Measurements from ENCODE around the gene CFI.

CFI gene

DNA sequence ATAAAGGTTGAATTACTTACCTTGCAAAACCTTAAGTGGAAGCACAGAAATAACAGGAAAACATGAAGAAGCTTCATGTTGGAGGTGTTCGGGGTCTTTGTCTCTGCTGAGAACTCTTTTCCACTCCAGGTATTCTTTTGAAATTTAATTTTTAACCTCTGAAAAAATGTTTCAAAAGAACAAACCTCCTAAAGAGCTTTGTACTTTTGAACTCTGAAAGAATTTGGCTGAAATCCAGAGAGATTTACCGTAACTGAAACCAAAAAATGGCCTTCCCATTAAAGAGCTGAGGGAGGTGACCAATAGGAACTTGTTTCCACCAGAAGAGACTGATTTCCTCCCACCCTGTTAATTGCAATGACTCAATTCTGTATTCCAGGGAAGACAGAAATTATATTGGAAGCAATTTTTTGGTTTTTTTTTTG lies at the start of gene CFI:
TSS of gene CFI (minus strand) at position 105 of the 425 bp plus-strand sequence. CDS start at position 77, 28 bp downstream.
- DNase-seq (ENCODE audit: low read depth) = no peak

DNA sequence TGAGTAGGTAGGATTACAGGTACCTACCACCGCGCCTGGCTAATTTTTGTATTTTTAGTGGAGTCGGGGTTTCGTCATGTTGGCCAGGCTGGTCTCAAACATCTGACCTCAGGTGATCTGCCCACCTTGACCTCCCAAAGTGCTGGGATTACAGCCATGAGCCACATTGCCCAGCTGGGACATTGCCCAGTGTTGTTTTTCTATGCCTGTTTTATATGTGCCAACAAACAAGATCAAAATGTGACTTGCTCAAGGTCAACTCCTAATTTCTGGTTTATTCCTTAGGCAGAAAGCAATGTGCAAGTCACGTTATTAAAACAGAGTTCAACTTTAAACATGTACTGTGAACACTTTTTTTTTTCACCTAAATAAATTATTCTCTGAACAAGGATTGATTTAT lies 48.8 kb upstream of the CFI start:
- no peak for DNase-seq (ENCODE audit: low read depth)

DNA sequence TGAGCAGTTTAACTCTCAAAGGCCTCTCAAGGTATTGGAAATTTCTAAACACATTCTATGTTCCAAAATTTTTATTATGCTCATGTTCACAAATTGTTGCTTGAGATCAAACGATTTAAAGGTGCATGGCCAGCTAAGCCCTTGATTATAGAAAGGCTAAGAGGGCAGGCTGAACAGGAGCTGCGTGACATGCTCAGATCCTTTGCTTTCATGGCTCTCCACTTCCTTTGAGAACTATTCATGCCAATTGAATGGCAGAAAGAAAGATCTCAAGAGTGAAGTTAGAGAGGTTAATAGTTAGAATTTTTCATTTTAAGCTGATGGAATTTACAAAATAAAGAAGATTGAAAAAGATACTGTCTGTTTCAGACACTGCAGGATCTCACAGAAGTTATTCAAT lies 46.7 kb upstream of the CFI start:
- DNase-seq (ENCODE audit: low read depth) = no peak

DNA sequence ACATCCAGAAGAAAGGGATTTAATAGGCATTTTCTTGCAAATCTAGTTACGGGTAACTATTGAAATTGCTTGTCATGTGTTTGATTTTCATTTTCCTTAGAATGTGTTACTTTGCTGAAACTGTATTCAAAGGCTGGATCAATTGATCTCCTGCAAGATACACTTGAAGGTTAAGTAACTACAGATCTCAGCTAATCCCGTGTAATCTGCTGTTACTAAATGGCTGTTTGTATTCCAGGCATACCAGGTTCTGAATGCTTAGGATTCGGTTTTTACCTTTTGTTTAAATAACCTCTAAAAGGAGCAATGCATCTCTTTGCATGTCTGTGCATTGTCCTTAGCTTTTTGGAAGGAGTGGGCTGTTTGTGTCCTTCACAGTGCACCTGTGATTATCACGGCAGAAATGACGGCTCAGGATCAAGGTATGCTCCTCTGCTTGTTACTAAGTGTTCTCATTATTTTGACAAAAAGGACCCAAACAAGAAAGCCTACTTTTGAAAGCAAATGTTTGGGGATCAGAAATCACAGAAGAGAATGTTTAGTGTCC lies 46.2 kb upstream of the CFI start, which contains the start of gene LRIT3:
TSS of gene LRIT3 (plus strand) at position 212 of the 547 bp plus-strand sequence. CDS start at position 307, 95 bp downstream.
- DNase-seq (ENCODE audit: low read depth) = no peak

DNA sequence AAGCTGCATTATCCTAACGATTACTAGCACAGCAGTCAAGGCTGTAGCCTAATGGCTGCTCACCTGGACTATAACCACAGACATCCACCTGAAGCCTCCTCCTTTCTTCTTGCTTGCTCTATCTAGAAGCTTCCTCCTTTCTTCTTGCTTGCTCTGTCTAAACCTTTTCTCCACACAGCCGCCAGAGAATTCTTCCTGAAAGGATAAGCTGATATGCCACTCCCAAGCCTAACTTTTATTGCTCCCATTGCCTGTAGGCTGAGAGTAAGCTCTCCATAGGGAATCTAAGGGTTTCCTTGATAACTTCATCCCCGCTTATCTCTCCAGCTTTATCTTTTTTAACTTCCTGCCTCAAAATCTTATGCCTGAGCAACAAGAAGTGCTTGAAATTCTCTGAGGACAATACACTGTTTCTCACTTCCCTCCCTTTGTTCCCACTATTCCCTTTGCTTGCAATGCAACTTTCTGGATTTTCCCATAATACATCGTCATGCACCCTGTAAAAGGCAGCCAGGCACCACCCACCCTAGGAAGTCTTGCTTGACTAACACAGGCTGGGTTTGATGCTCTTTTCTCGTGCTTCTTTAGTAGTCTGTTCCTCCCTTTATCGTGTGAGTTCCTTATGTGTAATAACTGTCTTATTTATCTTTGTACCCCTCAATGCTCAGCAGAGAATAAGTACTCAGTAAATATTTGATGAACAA lies 44.7 kb upstream of the CFI start:
- DNase-seq (ENCODE audit: low read depth) = no peak

DNA sequence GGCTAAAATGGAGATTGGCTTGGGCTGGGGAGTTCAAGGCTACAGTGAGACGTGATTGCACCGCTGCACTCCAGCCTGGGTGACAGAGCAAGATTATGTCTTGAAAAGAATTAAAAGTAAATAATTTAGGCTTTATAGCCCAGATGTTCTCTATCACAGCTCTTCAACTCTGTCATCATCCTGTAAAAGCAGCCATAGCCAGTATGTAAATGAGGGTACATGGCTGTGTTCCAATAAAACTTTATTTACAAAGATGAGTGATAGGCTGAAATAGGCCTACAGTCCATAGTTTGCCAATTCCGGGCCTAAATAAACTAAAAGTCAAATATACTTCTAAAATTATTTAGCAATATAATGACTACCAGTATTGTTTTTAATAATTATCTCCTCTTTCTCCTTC lies 35.2 kb upstream of the CFI start:
- DNase-seq (ENCODE audit: low read depth) = no peak

DNA sequence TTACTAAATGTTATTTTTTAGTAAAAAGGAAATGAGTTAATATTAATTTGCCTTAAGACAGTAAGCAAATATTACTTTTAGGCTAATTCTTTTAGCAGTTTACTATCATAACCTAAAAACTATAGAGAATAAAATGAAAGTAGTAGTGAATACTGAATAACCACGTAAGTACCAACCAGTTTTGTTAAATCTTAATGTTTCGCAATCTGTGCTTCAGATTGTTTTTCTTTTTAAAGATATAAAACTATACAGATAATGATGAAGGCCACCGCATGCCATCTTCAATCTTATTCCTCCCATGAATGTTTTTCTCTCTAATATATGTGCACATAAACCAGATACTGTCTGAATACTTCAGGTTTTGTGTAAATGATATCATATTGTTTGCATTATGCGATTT lies 32.0 kb upstream of the CFI start:
- no peak for DNase-seq (ENCODE audit: low read depth)

DNA sequence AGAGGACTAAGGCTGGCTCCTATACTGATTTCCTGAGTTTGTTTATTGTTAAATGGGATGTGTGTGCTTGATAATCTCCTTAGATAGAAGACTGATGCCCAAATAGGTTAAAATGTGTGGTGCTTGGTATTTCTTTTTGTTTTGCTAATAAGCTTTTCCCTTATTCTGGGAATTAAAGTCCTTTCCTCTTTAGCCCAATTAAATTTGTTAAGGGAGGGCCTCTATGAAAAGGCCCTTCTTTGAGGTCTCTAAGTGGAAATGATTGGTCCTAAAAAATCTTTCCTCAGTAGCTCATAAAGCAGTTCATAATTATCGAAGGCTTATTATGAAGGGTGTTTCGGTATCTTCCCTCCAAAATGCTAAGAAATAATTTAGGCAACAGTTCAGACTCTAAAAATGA lies 25.9 kb upstream of the CFI start, which contains the start of gene RRH:
TSS of gene RRH (plus strand) at position 301 of the 400 bp plus-strand sequence. CDS start at position 357, 56 bp downstream.
- no peak for DNase-seq (ENCODE audit: low read depth)

DNA sequence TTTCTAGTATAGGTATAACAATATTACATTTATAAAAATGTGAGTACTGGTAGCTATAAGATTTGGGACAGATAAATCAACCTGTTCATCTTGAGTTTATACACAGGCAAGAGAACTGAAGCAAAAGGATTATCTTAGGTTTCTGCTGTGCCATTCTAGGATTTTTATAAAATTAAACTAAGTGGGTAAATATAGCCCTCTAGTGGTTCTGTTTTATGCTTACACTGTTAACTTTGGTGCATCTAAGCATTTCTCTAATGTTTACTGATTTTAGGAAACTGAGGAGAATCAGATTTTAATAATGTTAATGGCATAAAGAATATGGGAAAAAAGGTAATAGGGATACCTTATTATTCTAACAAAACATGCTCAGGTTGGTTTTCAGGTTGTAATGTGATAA lies 24.9 kb upstream of the CFI start:
- DNase-seq (ENCODE audit: low read depth) = no peak

DNA sequence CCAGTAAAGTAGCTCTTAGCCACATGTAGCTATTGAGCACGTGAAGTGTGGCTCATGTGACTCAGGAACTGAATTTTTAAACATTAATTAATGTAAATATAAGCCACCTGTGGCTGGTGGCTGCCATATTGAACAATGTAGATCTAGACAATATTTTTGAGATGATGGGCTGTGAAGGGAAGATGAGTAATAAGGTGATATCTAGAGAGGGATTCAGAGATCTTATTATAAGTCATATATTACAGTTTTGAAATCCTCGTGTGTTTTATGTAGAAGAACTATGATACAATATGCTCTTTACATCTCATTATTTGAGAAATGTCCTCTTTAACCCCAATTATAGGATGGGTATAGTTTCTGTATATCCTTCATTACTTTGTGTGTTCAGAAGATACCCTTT lies 19.4 kb upstream of the CFI start:
- no peak for DNase-seq (ENCODE audit: low read depth)

DNA sequence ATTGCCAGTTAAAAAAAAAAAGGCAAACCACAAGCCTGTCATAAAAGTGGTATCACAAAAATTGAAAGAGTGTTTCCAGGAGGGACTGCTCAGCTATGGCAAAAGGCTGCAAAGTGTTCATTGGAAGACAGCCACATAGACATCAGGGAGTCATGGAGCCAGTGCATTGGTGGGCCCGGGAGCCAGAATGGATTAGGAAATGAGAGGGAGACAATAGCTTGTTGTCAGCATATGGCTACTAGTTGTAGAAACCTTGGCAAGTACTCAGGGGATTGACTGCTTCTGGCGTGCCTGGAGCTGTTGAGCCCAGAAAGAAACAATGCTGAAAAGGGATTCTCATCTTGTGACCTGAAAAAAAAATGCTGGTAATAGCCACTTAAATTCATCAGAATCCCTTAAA lies 18.8 kb upstream of the CFI start:
- no peak for DNase-seq (ENCODE audit: low read depth)

DNA sequence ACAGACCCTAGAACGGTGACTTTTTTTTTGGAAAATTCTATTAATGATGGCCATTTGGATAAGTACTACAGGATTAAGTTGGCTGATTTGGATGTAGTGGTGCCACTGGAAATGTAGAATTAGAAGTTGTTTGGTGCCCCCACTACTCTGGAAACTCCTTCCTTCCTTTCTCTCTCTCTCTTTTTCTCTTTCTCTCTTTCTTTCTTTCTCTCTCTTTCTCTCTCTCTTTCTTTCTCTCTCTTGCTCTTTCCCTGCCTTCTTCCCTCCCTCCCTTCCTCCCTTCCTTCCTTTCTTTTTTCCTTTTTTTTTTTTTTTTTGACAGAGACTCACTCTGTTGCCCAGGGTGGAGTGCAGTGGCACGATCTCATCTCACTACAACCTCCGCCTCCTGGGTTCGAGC lies 16.5 kb upstream of the CFI start:
- DNase-seq (ENCODE audit: low read depth) = no peak

DNA sequence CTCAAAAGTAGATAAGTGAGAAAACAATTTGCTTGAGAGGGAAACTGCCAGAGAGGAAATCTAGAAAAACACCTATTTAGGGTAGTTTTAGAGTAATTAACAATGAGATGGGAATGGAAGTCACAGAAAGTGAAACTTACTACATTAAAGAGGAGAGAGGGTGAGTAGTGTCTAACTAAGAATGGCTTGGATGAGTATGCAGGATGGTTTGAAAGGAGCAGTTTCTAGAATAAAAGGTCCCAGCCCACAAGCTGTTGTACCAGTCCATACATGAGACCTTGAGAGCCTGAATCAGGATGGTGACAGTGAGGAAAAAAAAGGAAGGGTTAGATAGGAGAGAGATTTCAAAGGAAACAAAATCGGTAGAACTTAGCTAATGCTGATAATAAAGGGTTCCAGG lies 15.1 kb upstream of the CFI start:
- no peak for DNase-seq (ENCODE audit: low read depth)

DNA sequence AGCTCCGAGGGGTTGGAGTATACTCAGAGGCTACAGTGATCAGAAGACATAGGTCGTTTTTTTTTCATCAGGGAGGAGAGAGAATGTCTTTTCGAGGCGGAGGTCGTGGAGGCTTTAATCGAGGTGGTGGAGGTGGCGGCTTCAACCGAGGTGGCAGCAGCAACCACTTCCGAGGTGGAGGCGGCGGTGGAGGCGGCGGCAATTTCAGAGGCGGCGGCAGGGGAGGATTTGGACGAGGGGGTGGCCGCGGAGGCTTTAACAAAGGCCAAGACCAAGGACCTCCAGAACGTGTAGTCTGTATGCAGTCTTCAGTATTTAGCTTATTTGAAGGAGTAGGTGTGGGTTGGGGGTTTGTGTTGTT lies 14.3 kb upstream of the CFI start:
- DNase-seq (ENCODE audit: low read depth) = peak; percentile 19

DNA sequence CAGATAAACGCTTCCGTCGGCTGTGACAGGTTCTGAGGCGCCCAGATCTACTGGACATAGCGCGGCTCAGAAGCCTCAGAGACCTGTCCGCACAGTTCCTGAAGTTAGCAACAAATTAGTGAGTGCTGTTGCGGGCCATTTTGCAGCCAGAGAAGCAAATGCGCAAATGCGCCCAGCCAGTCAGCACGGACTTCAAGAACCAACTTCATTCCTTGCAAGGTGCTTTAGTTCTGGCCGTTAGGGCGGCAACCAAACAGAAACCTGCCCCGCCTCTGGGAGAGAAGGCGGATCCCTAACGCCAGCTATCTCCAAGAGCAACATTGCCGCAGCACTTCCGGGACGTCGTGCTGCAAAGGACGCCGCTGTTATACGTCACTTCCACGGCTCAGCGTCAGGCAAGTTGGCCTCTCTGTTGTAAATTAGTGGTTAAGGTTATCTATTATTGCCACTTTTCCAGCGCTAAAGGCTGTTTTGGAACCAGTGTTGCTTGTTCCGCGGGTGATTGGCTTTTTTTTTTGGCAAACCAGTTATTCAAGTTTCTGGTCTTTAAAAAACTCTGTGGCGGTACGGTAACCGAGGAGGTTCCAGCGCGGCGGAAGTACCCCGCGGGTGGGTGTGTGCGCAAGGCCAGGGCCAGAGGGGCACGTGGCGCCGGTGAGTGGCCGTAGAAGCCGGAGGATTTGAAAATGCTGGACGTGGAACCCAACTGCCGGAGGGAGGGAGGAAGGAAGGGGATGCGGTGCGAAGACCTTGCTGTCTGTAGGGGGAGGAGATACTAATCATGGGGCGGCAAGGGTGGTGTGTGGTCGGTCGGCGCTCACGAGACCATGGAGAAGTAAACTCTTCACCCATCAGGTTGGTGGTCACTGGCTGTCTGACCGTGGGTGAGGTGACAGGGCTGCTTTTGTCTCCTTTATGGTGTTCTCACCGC lies 13.6 kb upstream of the CFI start, which contains the start of gene GAR1:
TSS of gene GAR1 (plus strand) at position 612 of the 931 bp plus-strand sequence. CDS start 403 bp downstream, outside the sequence.
- peak; percentile 83 for DNase-seq (ENCODE audit: low read depth)

DNA sequence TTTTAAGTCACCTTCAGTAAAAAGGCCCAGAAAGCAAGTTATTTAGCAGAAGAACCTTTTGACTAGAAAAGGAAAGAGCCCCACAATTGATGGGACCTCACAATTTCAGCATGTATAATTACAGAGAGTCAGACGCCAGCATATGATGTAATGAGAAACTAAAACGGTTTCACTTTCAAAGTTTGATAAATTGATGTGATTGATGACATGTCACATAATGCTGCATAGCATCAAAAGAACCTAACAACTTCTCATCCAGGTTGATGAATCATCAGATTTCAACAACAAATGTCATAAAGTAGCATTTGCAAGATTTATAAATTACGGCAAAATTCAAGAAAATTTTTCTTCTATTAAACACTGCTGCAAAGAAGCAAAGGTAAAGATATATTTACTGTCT lies 9.9 kb upstream of the CFI start:
- no peak for DNase-seq (ENCODE audit: low read depth)

DNA sequence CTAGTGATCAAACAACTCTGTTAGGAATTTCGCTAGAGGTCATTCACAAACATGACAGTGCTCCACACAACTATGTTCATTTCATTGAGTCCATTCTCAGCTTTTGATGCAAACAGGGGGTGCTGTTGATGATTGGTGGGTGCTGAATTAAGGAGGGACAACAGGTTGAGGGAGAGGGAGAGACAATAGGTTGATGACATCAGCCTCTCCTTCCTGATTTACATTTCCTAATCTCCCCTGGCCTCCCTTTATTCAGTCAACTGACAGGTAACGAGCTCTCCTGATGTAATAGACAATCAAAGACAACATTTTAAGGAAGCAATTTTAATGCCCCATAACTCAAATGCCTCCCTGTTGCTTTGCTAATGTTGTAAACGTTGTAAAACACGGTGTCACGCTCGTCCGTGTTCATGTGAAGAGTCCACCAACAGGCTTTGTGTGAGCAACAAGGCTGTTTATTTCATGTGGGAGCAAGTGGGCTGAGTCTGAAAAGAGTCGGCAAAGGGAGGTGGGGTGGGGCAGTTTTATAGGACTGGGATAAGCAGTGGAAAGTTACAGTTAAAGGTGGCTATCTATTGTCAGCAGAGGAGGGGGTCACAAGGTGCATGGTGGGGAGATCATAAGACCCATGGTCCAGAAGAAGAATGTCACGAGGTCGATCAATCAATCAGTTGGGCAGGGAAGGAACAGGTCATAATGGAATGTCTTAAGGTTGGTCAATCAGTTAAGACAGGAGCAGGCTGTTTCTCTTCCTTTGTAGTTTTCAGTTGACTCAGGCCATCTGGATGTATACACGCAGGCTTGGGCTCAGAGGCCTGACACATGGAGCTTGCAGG lies 9.0 kb upstream of the CFI start:
- no peak for DNase-seq (ENCODE audit: low read depth)

DNA sequence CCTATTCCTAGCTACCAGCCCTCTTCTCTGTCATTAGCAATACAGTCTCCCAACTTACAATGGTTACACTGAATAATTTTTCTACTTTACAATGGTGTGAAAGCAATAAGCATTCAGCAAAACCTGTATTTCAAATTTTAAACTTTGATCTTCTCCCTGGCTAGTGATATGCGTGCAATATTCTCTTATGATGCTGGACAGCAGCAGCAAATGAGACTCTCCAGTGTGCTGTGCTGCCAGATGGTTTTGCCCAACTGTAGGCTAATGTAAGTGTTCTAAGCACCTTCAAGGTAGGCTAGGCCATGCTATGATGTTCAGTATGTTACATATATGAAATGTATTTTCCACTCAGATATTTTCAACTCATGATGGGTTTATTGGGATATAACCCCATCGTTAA lies 7.9 kb upstream of the CFI start:
- no peak for DNase-seq (ENCODE audit: low read depth)

DNA sequence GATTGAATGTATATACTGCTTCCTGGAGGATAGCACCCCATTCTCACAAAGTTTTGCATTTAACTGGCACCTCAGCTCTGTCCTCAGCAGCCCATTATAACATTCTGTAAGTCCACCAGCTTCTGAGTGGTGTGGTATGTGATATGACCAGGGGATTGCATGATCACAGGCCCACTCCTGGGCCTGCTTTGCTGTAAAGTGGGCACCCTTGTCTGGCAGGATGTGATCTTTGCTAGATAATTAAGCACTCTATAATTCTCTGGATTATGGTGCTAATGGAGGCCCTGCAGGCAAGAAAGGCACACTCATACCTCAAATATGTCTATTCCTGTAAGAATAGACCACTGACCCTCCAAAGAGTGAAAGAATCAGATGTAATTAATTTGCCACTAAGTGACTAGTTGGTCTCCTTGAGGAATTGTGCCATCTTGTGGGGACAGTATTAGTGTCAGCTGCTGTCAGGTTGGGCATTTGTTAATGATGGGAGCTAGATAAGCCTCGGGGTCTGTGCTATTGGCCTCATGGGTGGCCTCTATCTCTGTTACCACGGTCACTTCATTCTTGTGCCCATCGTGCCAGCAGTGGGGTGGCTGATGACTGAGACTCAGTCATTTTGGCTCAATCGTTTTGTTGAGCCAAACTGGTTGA lies 2.2 kb upstream of the CFI start:
- DNase-seq (ENCODE audit: low read depth) = no peak

DNA sequence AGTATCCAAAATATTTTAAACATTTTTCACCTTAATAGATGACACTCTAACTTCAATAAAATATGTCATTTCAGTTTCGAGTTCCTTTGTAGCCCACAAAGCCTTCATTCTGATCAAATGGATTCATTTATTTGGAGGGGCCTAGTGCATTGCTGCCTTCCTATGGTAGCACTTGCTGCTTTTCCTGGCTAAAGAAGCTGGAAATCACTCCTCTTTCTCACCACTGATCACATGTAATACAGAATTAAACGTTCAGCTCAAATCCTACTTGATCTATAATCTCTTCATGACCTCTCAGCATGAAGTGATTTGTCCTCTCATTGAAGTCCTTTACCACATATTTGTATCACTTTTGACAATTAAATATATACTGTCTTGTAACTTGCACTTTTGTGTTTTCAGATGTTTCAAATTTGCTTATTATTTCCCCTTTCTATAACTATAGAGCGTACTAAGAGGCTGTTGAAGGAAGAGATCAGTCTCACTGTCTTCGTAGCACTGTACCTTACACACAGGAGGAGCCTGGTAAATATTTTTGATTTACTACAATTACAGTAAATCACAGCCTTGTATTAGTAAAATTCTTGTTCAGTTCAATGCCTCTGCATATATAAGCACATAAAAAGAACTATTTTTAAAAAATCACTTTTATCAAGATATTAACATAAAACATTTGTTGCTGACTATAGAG lies 555 bp downstream of the CFI start:
- DNase-seq (ENCODE audit: low read depth) = no peak

DNA sequence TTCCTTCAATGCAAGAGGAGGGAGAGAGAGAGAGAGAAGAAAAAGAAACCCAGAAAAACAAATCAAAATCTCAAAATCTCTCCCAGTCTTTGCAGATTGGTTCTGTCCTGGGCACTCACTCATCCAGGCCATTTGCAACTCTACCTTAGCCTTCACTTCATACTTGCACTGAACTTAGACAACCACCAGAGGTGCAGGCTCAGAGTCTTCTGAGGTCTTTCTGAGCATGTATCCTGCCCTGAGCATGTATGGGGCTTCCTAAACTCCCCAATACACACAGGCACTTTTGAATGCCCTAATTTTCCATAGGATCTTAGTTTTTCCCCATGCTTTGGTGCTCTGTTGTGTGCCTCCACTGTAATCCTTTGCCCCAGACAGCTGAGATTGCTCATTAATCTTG lies 2.9 kb downstream of the CFI start:
- no peak for DNase-seq (ENCODE audit: low read depth)
